NCI-H510A treated with DMSO at 0.1 percent for 48 hours (cell line): ENCODE measurements around the gene CFAP77.
A peak's percentile ranks its signal among the peaks of the same experiment; 100 is the strongest.

Source experiments
- DNase-seq: peaks from one replicate; lab custom pipeline; 2025; lab: John Stamatoyannopoulos, UW

CFAP77 gene

DNA sequence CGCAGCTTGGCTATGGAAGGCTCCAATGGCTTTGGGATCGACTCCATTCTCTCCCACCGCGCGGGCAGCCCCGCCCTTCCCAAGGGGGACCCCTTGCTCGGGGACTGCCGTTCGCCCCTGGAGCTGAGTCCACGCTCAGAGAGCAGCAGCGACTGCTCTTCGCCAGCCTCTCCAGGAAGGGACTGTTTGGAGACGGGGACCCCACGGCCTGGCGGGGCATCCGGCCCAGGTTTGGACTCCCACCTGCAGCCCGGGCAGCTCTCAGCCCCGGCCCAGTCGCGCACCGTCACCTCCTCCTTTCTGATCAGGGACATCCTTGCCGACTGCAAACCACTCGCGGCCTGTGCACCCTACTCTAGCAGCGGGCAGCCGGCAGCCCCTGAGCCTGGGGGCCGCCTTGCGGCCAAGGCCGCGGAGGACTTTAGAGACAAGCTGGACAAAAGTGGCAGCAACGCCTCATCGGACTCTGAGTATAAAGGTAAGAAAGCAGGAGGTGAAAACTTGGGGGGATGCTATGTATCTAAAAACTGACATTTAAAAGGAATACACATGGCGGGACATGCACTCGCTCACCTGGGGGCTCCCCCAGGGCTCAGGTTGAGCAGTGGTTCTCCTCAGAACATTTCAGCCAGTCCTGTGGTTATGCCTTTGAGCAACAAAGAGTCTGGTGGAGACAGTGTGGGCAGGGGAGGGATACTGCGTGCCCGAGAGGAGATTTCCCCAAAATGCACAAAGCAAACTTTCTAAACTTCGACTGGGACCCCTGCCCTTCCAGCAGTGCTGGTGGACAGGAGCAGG, 173.0 kb downstream of the CFAP77 start:
- DNase-seq = no peak

DNA sequence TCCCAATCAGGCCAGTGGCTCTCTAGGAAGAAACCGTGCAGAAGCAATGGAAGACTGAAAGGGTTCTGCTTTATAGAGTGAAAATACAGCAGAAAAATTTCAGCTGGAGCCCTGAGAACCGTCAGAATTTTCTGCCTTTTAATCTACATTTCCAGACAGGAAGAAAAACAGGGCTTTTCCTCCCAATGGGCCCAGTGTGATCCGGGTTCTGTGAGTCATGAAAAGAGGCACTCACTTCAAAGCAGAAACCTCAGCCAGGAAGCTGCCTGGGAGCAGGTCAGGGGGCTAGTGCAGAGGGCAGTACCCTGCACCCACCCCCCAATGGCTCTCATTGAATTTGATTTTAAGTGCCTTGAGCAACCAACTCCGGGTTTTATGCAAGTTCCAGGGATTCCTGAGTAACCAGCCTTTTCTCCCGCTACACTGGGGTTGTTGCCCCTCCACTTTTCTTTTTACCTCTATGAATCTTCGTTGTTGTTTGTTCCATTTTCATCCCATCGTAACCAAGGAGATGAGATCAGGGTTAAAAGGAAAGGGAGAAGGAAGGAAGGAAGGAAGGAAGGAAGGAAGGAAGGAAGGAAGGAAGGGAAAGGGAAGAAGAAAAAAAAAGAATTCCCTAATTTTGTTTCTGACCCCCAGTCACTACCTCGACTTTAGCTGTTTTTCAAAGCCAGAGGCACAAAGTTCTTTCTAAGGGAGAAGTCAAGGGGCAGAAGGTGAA, 173.7 kb downstream of the CFAP77 start:
- no peak for DNase-seq

GRCh38 chr9:132584601-132585560, 174.9 kb downstream of the CFAP77 start:
- DNase-seq = no peak

- DNase-seq = peak; percentile 47
Observed at GRCh38 chr9:132585954-132586829, 176.2 kb downstream of the CFAP77 start.

- DNase-seq = no peak
Observed at GRCh38 chr9:132586830-132587591, 177.0 kb downstream of the CFAP77 start.

GRCh38 chr9:132587592-132587955, 177.6 kb downstream of the CFAP77 start:
- DNase-seq = no peak

- no peak for DNase-seq
Observed at GRCh38 chr9:132588098-132588497, 178.1 kb downstream of the CFAP77 start.

- no peak for DNase-seq
Observed at GRCh38 chr9:132588501-132589147, 178.6 kb downstream of the CFAP77 start.

DNA sequence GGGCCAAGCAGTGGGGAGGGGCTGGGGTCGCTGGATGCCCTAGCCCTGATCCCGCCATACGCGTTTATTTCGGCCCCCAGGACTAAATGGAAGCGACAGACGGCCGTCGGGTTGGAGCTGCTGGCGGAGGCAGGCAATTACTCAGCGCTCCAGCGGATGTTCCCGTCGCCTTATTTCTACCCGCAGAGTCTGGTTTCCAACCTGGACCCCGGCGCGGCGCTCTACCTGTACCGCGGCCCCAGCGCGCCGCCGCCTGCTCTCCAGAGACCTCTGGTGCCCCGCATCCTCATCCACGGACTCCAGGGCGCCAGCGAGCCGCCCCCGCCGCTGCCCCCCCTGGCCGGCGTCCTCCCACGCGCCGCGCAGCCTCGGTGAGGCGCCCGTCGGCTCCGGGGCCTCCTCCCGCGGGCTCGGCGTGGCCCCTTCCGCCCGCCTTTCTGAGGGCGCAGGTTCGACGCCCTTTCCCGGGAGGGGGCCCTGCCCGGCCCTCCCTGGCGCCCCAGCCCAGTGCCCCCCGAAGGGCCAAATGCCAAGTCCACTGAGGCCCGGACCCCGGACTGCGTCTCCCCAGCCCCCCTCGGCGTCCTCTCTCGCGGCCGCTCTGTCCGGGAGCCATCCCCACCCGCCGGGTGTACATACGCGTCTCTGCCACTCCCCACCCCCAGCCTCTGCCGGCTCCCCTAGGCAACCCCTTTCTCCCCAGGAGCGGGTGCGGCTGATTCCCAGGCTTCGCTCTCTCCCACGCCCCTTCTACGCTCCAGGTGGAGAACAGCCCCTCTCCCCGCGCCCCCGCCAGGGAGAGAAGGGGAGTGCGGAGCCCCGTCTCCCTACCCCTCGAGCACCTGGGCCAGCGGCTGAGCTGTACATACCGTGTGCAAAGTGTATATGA, 179.4 kb downstream of the CFAP77 start:
- DNase-seq = no peak

GRCh38 chr9:132590037-132590317, 180.0 kb downstream of the CFAP77 start:
- no peak for DNase-seq

DNA sequence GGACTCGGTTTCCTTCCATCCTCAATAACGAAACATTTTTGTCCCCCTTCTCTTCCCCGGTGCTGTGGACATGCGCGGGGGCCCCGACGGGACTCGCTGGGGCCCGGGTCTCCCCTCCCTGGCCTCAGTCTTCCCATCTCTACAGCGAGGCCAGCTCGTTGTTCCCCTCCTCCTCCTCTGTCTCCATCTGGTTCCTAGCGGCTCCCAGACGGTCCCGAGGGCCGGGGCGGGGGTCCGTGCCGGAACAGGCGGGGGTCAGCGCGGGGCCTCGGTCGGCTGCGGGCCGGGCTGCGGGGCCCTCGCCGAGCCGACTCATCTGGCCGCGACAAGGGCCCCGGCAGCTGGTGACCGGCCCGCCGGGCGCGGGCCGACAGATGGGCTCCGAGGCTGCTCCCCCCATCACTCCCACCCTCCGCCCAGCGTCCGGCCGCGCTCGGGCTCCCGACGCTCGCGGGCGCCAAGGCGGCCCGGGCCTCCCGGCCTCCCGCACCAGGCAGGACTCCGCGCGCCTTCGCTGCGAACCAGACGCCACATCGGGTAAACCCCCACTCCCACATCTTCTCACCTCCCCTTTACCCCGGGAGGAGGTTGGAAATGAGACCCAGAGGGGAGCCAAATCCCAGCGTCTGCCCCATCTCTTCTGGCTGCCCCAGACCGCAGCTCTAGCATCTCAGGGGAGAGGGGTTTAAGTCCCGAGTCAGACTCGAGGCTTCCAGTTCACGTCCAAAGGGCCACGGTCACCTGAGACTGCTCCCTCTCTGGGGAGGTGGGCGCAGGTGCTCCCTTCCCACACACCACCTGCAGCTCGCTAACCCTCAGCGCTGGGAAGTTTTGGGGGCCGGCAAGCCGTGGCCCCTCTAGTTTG, 180.5 kb downstream of the CFAP77 start:
- no peak for DNase-seq

DNA sequence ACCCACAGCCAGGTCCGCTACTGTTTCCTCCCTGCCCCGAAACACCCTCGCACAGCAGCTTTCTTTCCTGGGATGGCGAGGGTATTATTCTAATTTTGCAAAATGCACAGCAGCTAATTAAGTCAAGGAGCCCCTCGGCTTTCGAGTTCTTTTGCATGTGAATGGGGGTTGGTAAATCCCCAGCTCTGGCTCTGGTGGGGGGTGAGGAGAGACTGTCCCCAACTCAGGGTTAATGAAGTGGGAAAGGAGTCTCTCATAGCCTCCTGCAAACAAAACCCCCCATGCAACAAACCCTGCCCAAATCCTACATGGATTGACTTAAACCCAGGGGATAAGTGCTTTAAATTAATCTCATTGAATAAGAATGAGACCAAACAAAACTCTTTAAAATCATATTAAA, 181.2 kb downstream of the CFAP77 start:
- DNase-seq = no peak

GRCh38 chr9:132591751-132592314, 181.8 kb downstream of the CFAP77 start:
- DNase-seq = no peak

DNA sequence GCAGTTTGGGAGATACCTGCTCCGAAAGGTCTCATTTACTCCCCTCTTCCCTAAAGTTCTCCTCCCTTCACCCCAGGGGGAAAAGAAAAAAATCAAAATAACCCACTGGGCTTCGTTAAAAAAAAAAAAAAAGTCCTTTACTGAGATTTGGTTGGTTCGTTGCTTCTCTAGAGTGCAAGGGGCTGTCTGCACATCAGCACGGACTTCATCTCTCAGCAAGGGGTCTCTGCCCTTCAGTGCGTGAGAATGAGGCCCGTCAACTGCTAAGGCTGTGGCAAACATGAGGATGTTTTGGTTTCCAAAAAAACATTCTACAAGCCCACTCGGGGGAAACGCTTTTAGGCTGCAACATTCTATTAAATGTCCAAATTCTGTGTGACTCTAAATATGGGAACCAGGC, 182.4 kb downstream of the CFAP77 start:
- no peak for DNase-seq

GRCh38 chr9:132594412-132594811, 184.4 kb downstream of the CFAP77 start:
- DNase-seq = no peak

GRCh38 chr9:132595319-132595718, 185.3 kb downstream of the CFAP77 start:
- DNase-seq = no peak

- DNase-seq = no peak
Observed at GRCh38 chr9:132596200-132596599, 186.2 kb downstream of the CFAP77 start.
